GM18511 (cell line): ENCODE data around the gene DDX42.

Experiments
- ATAC-seq: cut with Tn5 transposase; IDR thresholded peaks from one replicate; pipeline ENCODE4 v1.9.1; 2021; ENCODE audit warnings: mild to moderate bottlenecking, moderate library complexity; ENCODE audit not compliant: unreplicated experiment

DDX42 gene

GRCh38 chr17:63822537-63822936 lies 48.6 kb downstream of the DDX42 start:
- ATAC-seq, result no peak

- no peak for ATAC-seq
Measured at GRCh38 chr17:63823659-63824331, 49.8 kb downstream of the DDX42 start.

- no peak for ATAC-seq
Measured at GRCh38 chr17:63824362-63824761, 50.4 kb downstream of the DDX42 start.

GRCh38 chr17:63826468-63827001 lies 52.6 kb downstream of the DDX42 start:
- peak; percentile 3 for ATAC-seq

GRCh38 chr17:63827002-63827800 lies 53.2 kb downstream of the DDX42 start, which contains the start of the genes FTSJ3 and PSMC5:
Gene FTSJ3, minus strand, starts transcription at chr17:63827663. Its CDS starts 761 bp downstream, at chr17:63826902.
Gene PSMC5, plus strand, starts transcription at chr17:63827431. Its CDS starts 60 bp downstream, at chr17:63827491.
- ATAC-seq, result peak; percentile 94

- ATAC-seq, result no peak
Measured at GRCh38 chr17:63827801-63828221, 53.8 kb downstream of the DDX42 start.

- ATAC-seq, result no peak
Measured at GRCh38 chr17:63828936-63829335, 55.0 kb downstream of the DDX42 start.

GRCh38 chr17:63830278-63830677 lies 56.3 kb downstream of the DDX42 start:
- ATAC-seq, result no peak

- ATAC-seq, result no peak
Measured at GRCh38 chr17:63830904-63831491, 57.0 kb downstream of the DDX42 start.

GRCh38 chr17:63831505-63831904 lies 57.5 kb downstream of the DDX42 start:
- no peak for ATAC-seq

GRCh38 chr17:63832014-63832413 lies 58.0 kb downstream of the DDX42 start:
- no peak for ATAC-seq

- no peak for ATAC-seq
Measured at GRCh38 chr17:63832455-63832854, 58.5 kb downstream of the DDX42 start.

GRCh38 chr17:63833026-63833740 lies 59.2 kb downstream of the DDX42 start:
- ATAC-seq, result no peak

- ATAC-seq, result no peak
Measured at GRCh38 chr17:63833741-63834373, 59.9 kb downstream of the DDX42 start.

GRCh38 chr17:63834431-63835166 lies 60.6 kb downstream of the DDX42 start:
- peak; percentile 69 for ATAC-seq

- ATAC-seq, result no peak
Measured at GRCh38 chr17:63835167-63835720, 61.3 kb downstream of the DDX42 start.

- no peak for ATAC-seq
Measured at GRCh38 chr17:63836811-63837210, 62.8 kb downstream of the DDX42 start.

- no peak for ATAC-seq
Measured at GRCh38 chr17:63837480-63837879, 63.5 kb downstream of the DDX42 start.

GRCh38 chr17:63837962-63838600 lies 64.1 kb downstream of the DDX42 start:
- no peak for ATAC-seq
